ENCODE results near the gene C1R.

DNA sequence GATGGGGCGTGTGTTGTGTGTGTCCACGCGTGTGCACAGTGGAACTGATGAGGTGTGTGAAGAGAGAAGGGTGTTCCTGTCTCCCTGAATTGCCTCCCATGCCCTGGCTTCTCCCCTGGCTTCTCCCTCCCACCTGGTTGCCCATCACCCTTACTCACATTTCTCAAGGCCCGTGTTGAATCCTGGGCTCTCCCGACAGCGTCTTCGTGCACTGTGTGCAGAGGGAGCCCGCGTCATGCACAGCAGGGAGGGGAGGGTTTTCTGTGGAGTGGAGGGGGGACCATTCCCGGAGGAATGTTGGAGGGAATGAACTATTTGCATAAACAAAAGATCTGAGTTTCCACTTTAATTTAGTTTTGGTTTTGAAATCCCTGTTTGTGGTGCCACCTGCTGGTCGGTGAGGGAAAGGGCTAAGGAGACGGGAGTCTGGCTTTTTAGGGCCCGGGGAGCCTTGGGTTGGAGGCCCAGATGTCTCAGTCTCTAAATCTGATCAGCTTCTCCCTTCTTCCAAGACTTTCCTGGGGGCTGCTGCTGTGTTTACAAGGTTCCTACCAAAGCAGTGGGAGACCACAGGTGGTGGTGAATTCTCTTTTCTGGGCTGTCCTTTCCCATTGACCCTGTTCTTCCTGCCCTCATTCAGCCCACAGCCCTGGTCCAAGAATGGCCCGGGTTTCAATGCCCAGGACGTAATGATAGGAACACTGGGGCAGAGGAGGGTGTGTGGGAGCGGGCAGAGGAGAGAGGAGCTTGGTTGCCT is at the start of gene C1R:
- peak; percentile 88 for TF ChIP-seq CTCF (conservative IDR thresholded peaks at IDR 0.05; ENCODE audit: low read length)
- TF ChIP-seq EZH2phosphoT487 (IDR thresholded peaks at IDR 0.05; ENCODE audit: borderline replicate concordance): no peak
